GM18861 (cell line): ENCODE measurements around the gene NFKB1.
A peak's percentile ranks its signal among the peaks of the same experiment; 100 is the strongest.
"Not testable (repeated sequence)": the region's sequence is repeated elsewhere in the genome, so short reads cannot be mapped to it uniquely, and the experiment has no call there.

Experiments
- ATAC-seq: cut with Tn5 transposase; IDR thresholded peaks from one replicate; pipeline ENCODE4 v1.9.1; 2021; ENCODE audit not compliant: unreplicated experiment

The NFKB1 gene

DNA sequence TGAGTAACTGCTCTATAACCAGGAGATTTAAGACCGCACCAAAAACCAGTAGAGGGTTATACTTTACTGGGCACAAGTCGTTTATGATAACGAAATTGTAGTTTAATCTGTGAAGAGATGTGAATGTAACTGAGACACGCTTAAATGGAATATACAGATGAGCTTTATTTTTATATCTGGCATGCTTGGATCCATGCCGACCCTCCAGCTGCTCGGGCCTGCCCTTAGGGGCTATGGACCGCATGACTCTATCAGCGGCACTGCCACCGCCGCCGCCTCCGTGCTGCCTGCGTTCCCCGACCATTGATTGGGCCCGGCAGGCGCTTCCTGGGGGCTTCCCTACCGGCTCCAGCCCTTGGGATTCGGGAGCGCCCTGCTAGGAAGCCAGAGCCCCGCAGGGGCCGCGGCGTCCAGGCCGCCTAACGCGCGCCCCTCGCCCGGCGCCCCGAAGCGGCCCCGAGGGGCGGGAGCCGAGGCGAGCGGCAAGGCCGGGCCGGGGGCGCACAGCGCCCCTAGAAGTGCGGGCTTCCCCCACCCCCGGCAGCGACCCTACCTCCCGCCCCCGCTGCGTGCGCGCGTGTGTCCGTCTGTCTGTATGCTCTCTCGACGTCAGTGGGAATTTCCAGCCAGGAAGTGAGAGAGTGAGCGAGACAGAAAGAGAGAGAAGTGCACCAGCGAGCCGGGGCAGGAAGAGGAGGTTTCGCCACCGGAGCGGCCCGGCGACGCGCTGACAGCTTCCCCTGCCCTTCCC is at the start of gene NFKB1:
TSS of gene NFKB1 (plus strand) at position 664 of the 751 bp plus-strand sequence. CDS start 24,160 bp downstream, outside the sequence.
- ATAC-seq, result peak; percentile 42

- ATAC-seq, result no peak
These were observed 48.3 kb upstream of the NFKB1 start for GRCh38 chr4:102452854-102453253.

DNA sequence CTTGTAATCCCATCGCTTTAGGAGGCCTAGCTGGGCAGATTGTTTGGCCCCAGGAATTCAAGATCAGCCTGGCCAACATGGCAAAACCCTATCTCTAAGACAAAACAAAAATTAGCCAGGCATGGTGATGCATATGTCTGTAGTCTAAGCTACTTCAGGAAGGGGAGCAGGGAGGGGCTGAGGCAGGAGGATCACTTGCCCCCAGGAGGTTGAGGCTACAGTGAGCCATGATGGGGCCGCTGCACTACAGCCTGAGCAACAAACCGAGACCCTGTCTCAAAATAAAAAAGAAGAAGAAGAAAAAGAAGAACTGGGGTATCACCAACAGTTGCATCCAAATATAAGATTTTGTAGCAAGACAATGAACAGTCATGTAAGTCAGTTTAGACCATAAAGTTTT is 47.3 kb upstream of the NFKB1 start:
- ATAC-seq, result no peak

GRCh38 chr4:102454268-102454667 is 46.9 kb upstream of the NFKB1 start:
- no peak for ATAC-seq

DNA sequence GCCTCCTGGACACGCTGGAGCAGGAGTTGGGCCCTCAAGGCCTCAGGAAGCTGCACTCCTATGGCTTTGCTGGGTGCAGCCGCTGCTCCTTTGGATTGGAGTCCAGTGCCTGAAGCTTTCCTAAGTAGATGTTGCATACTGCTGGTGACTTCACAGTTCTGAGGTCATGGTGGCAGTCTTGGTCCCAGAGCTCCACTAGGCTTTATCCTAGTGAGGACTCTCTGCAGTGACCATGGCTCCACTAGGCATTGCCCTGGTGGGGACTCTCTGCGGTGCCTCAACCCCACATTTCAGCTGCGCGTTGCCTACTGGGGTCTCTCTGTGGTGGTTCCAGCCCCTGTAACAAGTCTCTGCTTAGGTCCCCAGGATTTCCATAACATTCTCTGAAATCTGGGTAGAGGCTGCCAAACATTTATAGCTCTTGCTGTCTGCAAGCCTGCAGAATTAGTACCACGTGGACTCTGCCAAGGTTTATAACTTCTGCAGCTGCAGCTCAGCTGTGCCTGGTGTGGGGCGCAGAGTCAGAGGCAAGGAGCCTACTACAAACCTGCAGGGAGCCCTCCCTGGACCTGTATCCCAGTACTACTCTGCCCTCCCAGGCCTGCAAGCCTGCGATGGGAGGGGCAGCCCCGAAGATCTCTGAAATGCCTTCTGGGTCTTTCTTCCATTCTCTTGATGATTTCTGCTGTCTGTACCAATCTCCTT is 46.0 kb upstream of the NFKB1 start:
- no peak for ATAC-seq

- no peak for ATAC-seq
These were observed 45.4 kb upstream of the NFKB1 start for GRCh38 chr4:102455750-102456149.

GRCh38 chr4:102466298-102466697 is 34.9 kb upstream of the NFKB1 start:
- no peak for ATAC-seq

DNA sequence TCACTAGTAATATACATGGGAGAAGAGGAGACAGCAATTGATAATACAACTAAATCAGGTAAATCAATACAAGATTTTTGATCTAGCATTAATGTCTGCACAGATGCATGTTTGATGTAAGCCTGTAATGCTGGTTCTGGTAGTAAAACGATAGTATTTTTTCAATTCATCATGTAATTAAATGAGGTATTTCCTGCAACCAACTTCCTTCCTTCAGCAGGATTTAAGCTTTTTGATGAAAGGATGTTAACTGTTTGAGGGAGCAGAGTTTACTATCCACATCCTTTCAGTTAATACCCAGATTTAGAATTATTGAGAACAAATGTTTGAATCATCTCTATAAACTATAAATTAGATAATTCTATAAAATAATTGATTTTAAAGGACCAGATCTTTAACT is 31.4 kb upstream of the NFKB1 start:
- ATAC-seq, result no peak

- no peak for ATAC-seq
These were observed 28.6 kb upstream of the NFKB1 start for GRCh38 chr4:102472441-102473013.

DNA sequence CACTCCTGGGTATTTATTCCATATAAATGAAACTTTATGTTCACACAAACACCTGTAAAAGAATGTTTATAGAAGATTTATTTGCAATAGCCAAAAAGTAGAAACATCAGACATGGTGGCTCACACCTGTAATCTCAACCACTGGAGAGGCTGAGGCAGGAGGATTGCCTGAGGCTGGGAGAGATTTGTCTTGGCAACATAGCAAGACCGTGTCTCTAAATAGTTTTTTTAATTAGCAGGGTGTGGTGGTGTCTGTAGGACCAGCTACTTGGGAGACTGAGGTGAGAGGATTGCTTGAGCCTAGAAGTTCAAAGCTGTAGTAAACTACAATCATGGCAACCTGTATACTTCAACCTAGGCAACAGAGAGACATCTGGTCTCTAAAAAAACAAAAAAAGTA is 27.7 kb upstream of the NFKB1 start:
- ATAC-seq, result no peak

GRCh38 chr4:102474736-102475504 is 26.2 kb upstream of the NFKB1 start:
- no peak for ATAC-seq

DNA sequence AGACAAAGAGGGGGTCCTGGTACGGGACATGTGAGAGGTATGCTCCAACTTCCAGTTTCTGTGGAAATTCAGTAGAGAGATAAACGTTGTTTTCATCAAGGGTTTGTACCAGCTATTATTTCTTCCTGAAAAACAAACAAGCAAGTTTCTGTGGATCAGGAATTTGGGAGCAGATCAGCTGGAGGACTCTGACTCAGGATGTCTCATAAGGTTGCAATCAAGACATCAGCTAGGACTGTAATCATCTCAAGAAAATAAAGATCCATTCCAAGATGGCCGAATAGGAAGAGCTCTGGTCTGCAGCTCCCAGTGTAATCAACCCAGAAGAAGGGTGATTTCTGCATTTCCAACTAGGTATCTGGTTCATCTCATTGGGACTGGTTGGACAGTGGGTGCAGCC is 23.5 kb upstream of the NFKB1 start:
- no peak for ATAC-seq

GRCh38 chr4:102478186-102478585 is 23.0 kb upstream of the NFKB1 start:
- ATAC-seq, result no peak

GRCh38 chr4:102479832-102480231 is 21.3 kb upstream of the NFKB1 start:
- ATAC-seq, result not testable (repeated sequence)

DNA sequence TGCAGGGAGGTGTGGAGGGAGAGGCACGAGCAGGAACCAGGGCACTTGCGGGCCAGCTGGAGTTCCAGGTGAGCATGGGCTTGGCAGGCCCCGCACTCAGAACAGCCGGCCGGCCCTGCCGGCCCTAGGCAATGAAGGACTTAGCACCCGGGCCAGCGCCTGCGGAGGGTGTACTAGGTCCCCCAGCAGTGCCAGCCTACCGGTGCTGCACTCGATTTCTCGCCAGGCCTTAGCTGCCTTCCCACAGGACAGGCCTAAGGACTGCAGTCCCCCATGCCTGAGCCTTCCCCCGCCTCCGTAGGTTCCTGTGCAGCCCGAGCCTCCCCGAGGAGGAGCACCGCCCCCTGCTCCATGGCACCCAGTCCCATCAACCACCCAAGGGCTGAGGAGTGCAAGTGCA is 18.0 kb upstream of the NFKB1 start:
- ATAC-seq, result no peak

- not testable (repeated sequence) for ATAC-seq
These were observed 17.0 kb upstream of the NFKB1 start for GRCh38 chr4:102483990-102484692.

DNA sequence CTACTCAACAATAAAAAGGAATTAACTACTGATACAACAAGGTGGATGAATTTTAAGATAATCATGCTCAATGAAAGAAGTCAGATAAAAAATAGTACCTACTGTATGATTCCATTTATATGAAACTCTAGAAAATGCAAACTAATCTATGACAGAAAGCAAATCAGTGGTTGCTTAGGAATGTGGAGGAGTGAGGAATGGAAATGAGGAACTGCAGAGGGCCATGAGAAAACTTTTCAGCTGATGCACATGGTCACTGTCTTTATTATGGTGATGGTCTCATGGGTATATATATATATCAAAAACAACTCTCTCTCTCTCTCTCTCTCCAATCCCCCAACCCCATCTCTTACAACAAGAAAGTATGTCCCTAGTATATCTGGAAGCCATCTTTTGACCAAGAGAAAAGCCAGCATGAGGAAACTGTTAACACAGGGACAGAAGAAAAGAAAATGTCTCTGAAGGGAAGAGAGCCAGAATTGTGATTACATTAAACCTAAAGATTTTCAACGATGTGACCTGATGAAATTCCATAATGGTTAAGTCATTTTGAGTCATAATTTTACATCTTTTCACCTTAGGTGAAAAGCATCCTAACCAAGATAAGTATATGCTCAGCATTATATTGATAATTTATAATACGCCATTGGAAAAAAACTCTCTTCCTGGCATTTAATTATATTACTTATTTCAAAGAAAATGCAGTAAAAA is 8.5 kb upstream of the NFKB1 start:
- ATAC-seq, result no peak

- no peak for ATAC-seq
These were observed 7.9 kb upstream of the NFKB1 start for GRCh38 chr4:102493257-102493656.

DNA sequence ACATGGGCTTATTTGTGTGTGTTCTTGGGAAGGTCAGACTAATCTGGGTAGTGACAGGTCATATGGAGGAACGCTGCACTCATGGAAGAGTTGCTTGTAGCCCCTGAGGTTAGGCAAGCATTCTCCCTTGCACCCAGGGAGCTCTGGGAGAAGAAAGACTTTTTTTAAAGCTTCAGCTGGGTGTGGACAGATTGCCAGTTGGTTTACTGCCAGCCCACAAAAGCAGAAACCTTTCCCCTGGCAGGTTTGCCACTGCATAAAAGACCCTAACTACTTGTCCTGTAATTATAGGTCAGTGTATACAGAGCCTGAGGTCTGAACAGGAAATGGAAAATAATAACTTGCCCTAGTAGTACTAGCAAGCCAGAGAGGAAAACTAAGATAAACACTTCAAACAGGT is 7.4 kb upstream of the NFKB1 start:
- ATAC-seq, result no peak

DNA sequence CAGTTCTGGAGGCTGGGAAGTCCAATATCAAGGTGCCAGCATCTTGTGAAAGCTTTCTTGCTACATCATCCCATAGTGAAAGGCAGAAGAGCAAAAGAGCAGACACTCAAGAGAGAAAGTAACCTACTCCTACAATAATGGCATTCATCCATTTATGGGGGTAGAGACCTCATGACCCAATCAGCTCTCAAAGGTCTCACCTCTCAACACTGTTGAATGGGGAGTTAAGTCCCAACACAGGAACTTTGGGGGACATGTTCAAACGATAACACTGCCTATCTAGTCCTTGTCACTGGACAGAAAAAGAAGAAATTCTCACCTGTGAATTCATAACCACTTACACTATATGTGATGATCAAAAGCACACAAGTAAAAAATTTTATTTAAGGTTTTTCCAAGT is 6.6 kb upstream of the NFKB1 start:
- ATAC-seq, result no peak
